ENCODE measurements around the gene CABLES2. TPM values are rescaled to one million over a fixed set of nuclear protein-coding genes. Genes with fewer than 3 reads are reported as not detected.

CABLES2 gene
- total RNA-seq, 4 donors from 2014 or later, result 1.1 to 2.4 (median 1.7) TPM

DNA sequence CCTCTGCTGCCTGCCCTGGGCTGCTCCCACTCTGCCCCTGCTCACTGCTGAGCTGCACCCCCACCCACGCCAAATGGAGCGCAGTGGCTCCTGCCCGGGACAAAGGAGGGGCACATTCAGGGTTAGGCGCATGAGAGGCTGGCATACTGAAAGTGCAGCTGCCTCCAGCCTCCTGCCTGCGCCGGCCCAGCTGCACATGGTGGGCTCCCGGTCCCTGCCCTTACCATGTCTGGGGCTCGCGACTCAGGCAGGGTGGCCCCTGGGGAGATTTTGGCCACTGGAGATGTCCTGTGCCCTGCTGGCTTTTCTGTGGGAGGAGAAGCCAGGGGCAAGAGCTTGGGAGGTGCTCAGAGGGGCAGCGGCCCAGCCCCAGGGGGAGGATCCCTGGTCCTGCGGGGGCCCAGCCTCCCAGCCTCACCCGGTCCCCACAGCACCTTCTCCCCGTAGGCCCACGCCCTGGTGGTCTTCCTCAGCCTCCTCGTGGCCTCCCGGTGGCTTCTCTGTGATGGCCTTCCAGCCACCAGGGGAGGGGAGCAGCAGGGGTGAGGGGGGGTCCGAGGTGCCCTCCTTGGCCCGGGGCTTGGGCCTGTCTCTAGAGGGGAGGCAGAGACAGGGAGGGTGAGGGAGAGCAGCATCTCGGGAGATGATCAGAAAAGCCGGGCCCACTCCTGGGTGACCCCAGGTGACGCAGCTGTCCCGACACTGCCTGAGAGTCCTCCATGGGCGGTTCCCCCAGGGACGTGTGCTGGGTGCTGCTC is 8.4 kb upstream of the CABLES2 start:
- TF ChIP-seq, protein P1, sequence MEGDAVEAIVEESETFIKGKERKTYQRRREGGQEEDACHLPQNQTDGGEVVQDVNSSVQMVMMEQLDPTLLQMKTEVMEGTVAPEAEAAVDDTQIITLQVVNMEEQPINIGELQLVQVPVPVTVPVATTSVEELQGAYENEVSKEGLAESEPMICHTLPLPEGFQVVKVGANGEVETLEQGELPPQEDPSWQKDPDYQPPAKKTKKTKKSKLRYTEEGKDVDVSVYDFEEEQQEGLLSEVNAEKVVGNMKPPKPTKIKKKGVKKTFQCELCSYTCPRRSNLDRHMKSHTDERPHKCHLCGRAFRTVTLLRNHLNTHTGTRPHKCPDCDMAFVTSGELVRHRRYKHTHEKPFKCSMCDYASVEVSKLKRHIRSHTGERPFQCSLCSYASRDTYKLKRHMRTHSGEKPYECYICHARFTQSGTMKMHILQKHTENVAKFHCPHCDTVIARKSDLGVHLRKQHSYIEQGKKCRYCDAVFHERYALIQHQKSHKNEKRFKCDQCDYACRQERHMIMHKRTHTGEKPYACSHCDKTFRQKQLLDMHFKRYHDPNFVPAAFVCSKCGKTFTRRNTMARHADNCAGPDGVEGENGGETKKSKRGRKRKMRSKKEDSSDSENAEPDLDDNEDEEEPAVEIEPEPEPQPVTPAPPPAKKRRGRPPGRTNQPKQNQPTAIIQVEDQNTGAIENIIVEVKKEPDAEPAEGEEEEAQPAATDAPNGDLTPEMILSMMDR (IDR thresholded peaks at IDR 0.05; ENCODE audit: low read depth), result no peak

DNA sequence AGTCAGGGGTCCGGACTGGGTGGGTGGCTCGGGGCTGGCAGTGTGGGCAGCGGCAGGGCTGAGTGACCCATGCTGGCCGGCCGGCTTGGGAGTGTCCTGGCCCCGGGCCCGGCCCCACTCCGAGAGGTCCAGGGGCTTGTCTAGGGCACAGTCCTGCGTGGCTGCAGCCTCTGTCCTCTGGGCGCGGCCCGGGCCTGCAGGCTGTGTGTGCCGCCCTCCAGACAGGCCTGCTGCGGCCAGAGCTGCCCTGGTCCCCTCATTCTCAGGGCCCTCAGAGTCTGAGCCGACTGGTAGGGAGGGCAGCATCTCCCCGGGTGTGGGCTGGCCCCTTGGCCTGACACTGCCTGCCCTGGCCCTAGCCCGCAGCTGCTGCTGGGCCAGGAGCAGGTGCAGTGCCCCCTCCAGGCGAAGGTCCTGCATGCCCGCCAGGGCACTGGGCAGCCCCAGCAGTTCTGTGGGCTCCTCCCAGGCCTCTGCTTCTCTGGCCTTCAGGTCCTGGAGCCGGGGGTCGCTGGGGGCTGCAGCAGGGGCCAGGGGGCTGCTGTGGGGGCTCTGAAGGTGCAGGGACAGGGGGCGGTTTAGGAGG is 6.9 kb upstream of the CABLES2 start:
- TF ChIP-seq, protein P1 (IDR thresholded peaks at IDR 0.05; ENCODE audit: low read depth), result no peak

DNA sequence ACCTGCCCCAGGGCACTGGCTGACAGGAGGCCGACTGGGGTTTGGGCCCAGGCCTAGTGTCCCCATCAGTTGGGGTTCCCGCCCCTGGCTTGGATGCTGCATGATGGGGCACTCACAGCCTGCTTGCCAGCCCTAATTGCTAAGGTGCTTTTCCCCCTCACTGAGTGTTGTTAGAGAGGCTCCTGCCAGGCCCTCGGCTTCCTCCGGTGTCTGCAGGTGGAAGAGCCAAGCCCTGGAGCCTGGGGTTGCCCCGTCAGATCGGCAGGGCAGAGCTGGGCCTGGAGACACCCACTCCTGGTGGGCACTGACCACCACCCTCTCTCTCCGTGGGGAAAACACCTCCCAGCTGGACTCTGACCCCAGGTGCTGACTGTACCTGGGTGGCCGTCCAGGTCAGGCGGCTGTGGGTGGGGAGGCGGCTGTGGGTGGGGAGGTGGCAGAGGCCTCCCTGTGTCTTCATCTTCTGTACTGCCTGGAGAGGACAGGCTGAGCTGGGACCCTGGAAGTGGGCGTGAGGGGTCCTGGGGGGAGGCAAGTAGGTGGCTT is 6.0 kb upstream of the CABLES2 start:
- TF ChIP-seq, protein P1 (IDR thresholded peaks at IDR 0.05; ENCODE audit: low read depth), result no peak

DNA sequence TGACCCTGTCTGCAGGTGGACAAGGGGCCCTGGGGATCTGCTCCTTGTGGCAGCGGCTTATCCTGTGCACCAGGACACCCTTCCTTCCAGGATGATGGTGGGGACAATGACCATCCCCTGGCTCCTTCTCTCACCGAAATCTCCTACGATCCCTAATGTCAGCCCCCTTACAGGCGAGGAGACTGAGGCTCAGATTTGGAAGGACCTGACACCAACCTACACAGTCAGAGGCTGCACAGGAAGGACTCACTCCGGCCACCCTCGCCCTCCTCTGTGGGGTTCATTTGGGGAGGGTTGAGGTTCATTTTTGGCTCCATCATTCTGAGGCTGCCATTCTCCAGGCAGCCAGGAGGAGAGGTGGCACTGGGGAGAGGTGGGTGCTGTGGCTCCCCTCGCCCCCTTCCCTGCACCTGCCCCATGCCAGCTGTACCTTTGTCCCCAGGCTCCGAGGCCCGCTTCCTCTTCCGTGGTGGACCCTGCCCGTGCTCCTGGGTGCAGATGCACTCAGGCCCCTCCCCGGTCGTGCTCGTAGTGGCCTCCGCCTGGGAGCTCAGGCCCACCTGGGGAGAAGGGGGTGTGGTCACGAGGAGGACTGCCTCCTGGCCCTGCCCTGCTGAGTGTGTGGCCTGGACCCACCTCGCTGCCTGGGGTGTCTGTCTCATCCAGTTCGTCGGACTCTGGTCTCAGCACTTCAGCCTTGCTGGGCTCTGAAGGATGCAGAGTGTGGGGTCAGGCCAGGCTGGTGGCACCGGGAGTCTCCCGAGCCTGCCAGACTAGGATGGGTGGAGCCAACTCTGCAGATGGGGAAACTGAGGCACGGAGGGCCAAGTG is 5.3 kb upstream of the CABLES2 start:
- TF ChIP-seq, protein P1 (IDR thresholded peaks at IDR 0.05; ENCODE audit: low read depth), result no peak

DNA sequence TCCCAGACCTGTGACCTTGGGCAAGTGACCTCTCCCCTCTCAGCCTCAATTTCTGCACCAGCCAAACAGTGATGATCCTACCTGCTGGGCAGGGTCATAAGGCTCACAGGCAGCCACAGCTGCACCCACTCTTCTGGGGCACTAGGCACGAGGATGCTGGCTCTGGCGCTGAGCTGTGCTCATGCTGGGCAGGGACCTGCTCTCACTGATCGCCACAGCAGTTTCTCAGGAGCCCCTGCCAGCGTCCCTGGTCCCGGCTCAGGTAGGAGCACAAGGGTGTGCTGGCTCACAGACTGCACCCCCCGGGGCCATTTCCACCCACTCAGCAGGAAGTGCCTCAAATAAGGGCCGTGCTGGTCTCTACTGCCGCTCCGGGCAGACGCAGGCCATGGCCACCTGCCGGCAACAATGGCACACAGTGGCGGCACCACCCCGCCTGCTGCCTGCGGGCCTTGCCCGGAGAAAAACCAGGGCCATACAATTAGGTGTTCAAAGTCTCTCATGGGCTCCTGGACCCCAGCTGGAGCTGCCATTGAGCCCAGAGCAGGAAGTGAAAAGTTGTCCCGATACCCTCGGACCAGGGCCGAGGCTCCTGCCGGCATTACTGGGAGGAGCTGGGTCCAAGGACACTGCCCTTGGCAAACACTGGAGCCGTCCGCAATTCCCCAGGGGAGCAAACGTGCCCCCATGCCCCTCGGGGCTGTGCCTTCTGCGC is 4.6 kb upstream of the CABLES2 start:
- TF ChIP-seq, protein P1 (IDR thresholded peaks at IDR 0.05; ENCODE audit: low read depth), result no peak

DNA sequence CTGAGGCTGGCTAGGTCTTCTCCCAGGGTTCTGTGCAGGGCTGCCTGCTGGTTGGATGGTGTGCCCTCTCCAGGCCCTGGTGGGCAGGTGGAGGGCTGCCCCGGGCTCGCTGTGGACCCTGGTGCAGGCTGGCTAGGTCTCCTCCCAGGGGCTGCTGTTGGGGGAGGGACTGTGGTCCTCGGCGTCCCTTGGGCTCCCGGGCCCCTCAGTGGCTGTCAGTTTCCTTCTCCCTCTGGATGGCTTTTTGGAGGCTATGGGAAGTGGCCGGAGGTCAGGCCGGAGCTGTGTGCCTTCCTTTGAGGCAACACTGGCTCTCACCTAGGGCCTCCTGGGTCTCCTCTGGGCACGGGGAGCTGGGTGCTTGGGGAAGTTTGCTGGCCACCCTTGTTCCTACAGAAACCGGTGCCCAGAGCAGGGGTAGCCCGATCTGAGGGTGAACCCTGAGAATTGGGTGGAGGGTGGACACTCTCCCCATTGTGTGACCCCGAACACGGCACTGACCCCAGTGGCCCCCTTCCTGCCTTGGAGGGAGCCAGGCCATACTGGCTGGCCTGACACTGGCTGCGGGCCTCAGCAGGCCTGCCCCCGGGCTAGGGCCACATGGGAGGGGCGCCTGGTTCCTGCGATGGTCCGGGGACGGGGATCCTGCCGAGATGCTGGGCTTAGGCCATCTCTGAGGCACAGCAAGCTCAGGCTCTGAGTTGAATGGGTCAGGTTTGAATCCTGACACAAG is 3.8 kb upstream of the CABLES2 start:
- TF ChIP-seq, protein P1 (IDR thresholded peaks at IDR 0.05; ENCODE audit: low read depth), result no peak

All from subcutaneous adipose tissue (tissue), 4 donors.